ENCODE results near the gene SPECC1L.

The SPECC1L gene

GRCh38 chr22:24466716-24467328 lies 196.2 kb downstream of the SPECC1L start:
- no peak overlapping the region for H3K4me3 ChIP-seq (ENCODE audit: low read depth, low read length)

- no peak overlapping the region for H3K4me3 ChIP-seq (ENCODE audit: low read depth, low read length)
Measured at GRCh38 chr22:24467340-24467739, 196.7 kb downstream of the SPECC1L start.
